Endometrial microvascular endothelial cells (primary cell): ENCODE data around the gene ATP8A1. TPM values are rescaled to one million over a fixed set of nuclear protein-coding genes. Genes with fewer than 3 reads are reported as not detected.
"Not testable (repeated sequence)": the region's sequence is repeated elsewhere in the genome, so short reads cannot be mapped to it uniquely, and the experiment has no call there.

Experiments used
- in situ Hi-C: cut with HindIII; loops from 2 replicates; pipeline ENCODE4 v1.10.0; 2017; ENCODE audit warnings: low sequenced_read_pairs, low pct_unique_long_range_greater_than_20kb; ENCODE audit errors: inconsistent ontology term
- total RNA-seq: library from RNA; depleted of rRNA; stranded (reverse); fragments of >200 nt; gene quantifications from one replicate; pipeline ENCODE4 v1.2.3, GENCODE V29; 2015; ENCODE audit errors: inconsistent ontology term

ATP8A1 gene
- total RNA-seq: 0.37 TPM

- in situ Hi-C loops: no loop called here
These were observed at the start of gene ATP8A1 for GRCh38 chr4:42656944-42657792. Gene ATP8A1, minus strand, starts transcription at chr4:42657105. Its CDS starts 232 bp downstream, at chr4:42656873.

DNA sequence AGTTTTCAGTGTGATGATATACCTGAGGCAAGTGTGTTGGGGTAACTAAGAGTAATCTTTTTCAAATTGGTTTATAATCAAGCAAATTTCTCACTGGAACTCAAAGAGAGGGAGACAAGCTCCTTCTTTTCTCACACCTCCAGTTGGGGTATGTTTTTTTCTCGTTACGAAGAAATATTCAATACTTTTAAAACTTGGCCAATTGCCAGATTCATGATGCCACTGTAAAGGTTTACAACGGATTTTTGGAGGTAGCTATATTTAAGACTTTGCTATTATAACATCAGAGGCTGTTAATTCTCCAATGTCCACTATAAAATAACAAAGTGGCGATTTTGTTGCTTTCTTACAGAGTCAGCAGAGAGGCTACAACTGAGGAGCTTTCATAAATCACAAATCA, 49.2 kb upstream of the ATP8A1 start:
- in situ Hi-C loops: no loop called here

- in situ Hi-C loops: no loop called here
These were observed 46.9 kb upstream of the ATP8A1 start for GRCh38 chr4:42703813-42704212.

- in situ Hi-C loops: no loop called here
These were observed 46.0 kb upstream of the ATP8A1 start for GRCh38 chr4:42702895-42703294.

GRCh38 chr4:42701780-42702179, 44.9 kb upstream of the ATP8A1 start:
- in situ Hi-C loops: not testable (repeated sequence)

DNA sequence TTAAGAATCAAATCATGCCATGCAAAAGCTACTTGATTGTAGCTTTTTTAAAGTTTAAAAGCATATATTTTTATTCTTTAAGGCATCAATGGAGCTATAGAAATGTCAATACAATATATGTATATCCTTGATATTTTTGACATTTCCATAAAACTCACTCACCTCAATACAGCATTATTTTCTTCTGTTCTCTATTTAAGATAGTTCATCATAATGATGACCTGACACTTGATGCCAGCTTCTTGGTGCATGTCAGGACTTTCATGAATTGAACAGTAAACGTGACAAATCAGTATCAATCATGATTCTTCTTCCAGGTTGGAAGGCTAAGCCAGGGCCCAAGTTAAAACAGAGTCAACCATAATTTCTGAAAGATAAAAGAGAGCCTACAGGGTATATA, 33.6 kb upstream of the ATP8A1 start:
- in situ Hi-C loops: no loop called here

DNA sequence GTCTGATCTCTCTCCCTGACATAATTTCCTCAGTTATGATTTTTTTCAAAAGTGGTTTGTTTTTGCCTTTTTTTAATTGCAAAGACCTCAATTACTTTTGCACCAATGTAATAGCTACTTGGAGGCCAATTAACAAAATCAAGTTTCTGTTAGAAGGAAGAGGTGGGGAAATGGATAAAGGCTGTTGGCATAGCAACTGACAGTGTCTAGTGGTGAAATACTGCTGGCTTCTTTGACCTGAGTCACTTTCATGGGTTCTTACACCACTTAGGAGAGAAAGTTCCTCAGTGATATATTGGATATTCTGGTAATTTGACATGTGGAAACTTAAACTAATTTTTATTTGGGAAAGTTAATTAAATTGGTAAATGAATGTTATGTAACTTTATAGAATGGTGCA, 26.5 kb upstream of the ATP8A1 start:
- in situ Hi-C loops: no loop called here

DNA sequence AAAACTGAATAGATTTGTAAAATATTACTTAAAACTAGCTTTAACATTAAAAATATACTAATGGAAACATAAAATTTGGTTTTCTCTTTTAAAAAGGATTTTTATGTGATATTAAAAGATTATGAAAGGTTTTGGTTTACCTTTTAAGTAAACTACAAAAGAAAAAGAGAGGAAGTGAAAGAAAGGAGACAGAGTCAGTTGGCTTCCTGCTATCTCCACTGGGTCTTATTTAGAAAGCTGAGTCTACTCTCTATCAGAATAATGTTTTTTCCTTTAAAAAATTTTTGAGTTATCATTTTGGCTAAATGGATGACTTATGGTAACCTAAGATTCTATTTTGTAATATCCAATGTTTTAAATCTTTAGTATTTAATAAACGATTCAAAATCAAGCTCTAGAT, 21.6 kb upstream of the ATP8A1 start:
- in situ Hi-C loops: no loop called here

DNA sequence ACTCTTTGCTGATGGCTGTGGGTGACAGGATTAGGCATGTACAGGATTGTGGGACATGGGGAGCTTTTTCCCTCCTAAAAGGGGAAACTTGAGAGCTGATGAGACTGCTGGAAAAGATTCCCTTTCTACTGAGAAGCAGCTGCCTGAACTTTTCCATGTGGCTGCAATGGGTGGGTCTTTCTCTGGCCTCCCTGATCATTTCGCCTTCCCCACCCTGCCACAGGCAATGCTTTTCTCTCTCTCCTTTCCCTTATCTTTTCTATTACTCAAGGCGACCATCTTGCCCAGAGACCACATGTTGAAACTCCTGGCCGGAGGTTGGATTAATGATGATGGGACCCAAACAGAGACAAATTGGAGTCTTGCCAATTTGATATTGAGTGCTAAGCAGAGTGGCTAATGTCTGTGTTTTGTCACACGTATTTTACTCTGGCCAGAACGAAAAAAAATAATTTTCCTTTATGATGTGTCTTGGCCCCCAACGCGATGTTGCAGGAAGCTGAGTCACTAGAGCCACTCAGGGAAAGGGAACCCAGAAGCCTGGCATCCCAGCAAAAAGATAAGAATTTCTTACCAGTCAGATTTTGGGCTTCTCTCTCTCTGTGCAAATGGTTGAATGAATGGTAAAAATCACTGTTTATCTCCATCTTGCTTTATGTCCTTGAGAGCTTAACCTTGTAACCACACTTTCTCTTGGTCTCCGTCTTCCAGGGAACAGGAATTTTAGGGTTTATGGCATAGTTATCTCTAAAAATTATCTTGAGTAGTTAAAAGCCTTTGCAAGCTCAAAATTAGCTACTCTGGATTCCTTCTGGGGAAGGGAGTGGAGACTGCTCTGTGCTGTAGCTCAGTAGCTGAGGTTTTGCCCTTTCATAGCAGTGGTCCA, 19.4 kb upstream of the ATP8A1 start:
- in situ Hi-C loops: no loop called here

DNA sequence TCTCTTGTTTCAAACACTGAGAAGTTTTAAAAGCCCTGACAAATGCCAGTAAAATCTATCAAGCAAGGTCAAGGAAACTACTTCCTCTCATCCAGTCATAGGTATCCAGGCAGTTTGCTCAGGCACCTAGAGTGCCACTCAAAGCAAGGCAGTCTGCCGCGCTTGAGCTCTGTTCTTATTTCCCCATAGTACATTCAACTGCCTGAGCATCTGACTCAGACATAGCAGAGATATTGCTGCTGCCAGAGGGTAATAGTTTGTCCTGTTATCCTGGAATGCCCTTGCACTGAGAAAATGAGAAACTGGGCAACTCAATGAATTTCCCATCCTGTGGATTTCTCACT, 16.1 kb upstream of the ATP8A1 start:
- in situ Hi-C loops: no loop called here

- in situ Hi-C loops: no loop called here
These were observed 15.6 kb upstream of the ATP8A1 start for GRCh38 chr4:42672359-42673081.

DNA sequence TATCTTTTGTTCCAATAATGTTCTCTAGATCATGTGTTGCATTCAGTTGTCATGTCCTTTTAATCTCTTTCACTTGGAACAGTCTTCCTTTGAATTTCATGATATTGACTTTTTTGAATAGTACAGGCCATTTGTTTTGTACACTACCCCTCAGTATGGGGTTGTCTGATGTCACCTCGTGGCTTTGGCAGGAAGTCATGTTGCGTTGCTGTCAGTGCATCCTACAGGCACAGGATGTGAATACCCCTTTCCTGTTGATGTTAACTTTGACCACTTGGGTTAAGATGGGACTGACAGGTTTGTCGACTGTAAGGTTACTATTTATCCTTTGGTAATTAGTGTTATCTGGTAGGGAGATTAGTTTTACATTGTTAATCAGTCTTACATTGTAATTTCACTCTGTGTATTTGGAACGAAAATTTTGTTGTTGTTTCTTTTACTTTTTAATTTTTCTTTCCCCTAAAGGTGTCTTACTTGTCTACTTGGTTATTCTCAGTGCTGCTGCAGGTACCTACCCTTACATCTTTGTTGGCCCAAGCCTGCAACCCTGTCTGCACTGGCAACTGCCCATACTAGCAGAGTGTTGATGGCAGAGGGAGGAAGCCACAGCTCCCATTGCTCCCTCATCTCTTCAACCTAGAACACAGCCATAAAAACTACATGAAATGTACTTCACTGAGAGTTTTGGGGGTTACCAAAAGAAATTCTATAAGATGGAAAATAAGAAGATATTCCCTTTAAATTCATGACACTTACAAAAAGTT, 14.7 kb upstream of the ATP8A1 start:
- in situ Hi-C loops: no loop called here

DNA sequence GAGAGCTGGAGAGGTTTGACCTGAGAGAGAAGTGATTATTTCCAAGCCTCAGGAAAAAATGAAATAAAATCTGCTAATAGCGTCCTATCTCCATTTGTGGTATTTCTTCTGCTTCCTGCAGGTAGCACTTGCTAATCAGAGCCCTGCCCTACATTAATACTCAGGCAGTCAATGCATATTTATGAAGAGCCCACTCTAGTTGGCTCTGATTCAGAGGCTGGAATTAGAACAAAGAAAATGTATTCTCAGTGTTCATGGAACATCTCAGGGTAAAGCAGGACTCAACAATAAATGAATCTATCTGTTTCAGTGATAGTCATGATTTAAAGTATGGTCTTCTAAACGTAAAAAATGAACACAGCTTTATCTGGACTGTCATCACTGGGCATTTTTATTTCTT, 1.4 kb upstream of the ATP8A1 start:
- in situ Hi-C loops: no loop called here

DNA sequence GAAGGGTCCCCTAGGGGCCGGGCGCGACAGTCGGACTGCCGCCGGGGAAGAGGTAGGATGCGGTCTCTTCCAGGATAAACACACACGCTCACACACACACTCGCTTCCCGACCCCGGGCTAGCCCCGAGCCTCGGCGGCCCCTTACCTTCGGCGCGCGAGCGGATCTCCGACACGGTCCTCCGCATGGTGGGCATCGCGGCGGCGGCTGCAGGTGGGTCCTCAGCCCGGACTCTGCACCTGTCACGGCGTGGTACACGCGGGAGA, 294 bp downstream of the ATP8A1 start:
- in situ Hi-C loops: no loop called here

DNA sequence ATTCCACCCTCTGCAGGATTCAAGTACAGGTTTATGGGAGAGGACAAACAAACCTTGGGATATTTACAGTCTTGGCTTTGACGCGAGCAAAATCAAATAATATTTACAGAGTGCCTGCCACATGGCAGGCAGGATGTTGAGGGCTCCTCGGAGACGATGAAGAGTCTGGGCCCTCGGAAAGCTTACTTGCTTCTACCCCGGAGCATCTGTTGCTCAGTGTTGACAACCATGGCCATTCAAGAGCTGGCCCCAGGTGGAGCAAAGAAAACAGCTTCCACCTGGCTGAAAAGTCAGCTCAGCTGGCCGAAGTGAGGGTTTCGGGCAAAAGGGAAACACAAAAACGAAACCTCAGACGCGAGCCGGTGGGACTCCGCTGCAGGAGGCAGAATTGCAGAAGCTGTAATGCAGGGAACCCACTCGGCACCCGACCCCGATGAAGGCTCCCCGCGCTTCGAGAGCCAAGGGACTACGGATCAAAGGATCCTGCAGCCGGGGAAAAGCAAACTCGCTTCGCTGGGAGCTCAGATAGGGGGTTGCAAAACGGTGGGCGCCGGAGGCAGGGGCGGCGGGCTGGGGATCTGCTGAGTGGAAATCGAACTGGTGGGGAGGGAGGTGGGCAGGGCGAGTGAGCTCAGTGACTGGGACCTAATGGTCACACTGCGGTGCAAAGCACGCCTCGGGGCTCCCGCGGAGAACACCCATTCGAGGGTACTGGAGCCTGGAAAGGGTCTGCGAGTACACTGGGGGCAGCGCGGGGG, 805 bp downstream of the ATP8A1 start:
- in situ Hi-C loops: no loop called here

GRCh38 chr4:42655269-42655637, 1.7 kb downstream of the ATP8A1 start:
- in situ Hi-C loops: no loop called here

- in situ Hi-C loops: no loop called here
These were observed 2.2 kb downstream of the ATP8A1 start for GRCh38 chr4:42654631-42655268.
